CD4-positive, alpha-beta T cell treated with Interferon gamma for 1 hour (primary cell): ENCODE measurements around the gene CYB561D2.

Source experiments
- DNase-seq: peaks from one replicate; pipeline ENCODE4 v3.0.0-alpha.2; 2020

CYB561D2 gene

DNA sequence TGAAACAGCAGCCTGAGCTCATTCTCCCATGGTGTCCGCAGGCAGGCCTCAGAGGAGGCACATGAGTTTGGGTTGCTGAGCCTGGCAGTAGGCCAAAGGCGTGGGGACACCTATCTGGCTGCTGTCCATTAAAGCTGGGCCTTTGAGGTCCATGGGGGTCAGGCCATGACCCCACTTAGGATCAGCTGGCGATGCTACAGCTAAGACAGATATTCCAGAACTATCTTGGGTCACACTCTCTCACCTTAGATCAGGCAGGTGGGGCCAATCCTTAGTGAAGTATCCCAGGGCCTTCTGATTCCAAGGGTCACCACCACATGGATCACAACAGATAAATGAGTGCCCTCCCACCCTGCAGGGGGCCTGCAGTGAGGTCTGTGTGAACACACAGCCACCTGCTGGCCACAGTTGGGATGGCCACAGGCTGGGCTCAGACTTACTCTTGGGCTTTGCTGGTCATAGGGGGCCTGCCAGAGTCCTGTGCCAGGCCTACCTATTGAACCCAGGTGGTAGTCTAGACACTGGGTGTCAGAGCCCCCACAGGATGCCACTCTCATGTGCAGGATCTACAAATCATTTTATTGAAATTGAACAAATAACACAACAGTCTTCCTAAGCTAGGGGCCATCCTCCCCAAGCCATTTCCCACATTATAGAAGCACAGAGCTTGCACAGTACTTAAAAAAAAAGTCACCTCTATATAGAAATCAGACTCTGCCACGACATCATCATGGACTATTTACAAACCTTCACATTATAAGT, 26.1 kb upstream of the CYB561D2 start:
- peak; percentile 53 for DNase-seq

DNA sequence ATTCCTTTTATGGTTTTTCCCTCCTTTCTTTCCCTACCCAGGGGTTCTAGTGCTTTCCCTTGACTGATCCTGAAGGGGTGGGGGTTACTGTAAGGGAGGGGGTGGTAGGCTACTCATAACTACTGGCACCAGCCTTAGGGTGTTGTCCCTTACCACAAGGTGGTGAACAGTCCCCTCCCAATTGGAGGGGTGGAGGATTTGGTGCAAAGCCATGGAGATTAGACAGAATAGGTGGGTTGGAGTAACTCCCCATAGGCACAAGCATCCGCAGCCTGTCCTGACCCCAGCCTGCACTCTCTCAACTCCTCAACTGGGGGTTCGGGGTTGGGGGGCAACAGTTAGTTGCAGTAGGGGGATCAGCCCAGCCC, 25.6 kb upstream of the CYB561D2 start:
- no peak for DNase-seq

DNA sequence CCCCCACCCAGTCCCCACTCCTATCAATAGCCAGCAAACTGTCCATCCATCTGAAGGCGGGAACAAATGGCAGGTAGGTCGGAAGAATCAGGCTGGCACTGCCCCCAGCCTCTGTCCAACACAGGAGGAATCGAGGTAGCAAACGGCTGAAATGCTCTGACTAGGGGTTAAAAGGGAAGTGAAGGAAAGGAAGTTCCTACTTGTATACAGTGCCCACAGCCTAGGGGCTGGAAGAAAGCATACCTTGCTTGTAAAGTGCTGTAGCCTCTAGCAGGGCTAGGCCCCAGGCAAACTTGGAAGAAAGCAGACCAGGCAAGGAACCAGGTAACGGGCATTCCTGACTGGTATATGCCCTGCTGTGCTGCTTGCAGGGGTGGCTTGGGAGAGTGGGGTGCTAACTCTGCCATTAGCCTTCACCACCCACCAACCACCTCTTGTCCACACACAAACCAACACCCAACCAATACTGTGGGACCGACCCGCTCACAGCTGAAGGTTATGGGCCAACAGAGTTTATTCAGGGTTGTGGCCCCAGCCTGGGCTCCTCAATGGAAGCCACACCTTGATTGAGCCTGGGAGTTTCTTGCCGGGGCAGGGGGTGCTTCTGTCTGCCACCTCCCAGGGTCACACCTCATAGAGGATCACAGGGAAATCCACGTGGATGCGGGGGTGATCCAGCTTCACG, 25.0 kb upstream of the CYB561D2 start:
- no peak for DNase-seq

DNA sequence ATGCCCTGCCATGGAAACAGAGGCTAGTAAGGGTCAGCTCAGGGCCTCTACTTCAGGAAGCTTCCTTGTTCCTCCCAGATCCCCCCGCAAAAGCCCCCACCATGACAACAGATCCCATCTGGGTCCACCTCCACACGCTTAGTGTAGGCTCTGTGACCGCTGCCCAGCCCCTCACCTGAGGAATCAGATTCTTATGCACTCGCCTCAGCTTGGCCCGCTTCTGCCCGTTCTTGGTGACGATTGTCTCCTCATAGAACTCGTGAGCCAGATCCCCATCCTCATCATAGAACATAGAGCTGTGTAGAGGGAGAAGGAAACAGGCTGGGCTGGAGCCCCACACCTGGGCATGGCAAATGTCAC, 24.5 kb upstream of the CYB561D2 start:
- no peak for DNase-seq

DNA sequence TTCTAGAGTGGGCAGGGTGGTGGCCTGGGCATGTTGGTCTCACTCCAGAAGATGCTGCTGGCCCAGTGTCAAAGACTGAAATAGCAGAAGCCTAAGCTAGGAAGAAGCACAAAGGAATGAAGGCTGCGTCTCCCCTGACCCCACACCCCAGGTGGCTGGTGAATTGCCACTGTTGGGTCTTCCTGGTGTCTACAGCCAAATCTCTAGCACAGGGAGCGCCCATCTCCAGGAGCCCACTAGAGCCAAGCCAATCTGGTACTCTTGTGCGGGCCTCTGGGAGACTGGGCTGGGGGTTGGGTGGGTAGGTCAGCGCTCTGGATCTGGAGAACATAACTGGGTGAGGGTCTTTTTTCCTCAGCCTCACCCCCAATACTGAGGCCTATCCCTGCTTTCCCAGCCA, 23.5 kb upstream of the CYB561D2 start:
- no peak for DNase-seq

DNA sequence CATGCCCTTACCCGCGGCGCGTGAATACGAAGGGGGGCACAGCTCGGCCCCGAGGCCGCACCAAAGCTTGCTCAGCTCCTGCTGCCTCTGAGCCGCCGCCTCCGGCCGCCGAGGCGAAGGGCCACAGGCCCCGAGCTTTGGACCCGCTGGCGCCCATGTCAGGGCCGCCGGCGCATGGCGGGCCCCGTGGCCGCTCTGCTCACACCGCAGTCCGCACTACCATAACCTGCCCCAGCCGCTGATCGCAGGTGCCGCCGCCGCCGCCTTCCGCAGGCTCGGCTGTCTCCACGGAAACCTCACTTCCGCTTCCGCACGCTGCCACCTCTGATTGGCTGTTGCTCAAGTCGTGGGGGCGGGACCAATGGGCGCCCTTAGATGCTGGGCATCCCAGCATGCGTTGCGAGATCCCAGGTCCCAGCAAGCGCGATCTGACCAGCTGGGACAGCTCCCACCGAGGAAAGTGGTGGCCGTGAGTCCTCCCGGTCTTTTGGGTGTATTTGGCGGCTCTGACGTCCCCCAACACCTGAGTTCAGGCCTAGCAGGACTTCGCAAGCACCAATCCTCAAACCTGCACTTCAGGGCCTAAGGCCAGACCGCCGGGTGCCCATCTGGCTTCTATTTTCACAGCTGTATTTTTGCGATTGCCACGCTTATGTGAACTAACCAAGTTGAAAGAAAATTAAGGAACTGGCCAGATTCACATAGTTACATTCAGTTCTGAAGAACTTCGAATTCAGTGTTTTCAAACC, 22.5 kb upstream of the CYB561D2 start, which contains the start of gene TUSC2:
Gene TUSC2 (minus strand): TSS at position 281 of the 749 bp plus-strand sequence. CDS start 124 bp downstream, at position 157.
- DNase-seq = peak; percentile 94

DNA sequence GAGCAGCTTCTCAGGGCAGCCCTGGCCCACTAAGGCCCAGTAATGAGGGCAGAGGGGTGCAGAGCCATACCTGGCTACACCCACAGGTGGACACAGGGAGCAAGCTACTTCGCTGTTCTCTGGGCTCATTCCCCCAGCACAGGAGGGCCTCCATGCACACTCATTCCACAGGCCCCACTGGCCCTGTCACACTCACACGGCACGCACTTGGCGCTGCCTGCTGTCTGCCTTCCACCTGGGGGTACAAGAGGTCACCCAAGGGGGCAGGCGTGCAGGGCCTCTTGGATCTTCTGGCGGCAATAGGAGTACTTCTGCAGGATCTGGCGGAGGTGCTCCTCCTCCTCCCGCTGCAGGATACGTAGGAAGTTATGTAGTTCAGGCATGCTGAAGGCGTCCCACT, 20.3 kb upstream of the CYB561D2 start:
- no peak for DNase-seq

DNA sequence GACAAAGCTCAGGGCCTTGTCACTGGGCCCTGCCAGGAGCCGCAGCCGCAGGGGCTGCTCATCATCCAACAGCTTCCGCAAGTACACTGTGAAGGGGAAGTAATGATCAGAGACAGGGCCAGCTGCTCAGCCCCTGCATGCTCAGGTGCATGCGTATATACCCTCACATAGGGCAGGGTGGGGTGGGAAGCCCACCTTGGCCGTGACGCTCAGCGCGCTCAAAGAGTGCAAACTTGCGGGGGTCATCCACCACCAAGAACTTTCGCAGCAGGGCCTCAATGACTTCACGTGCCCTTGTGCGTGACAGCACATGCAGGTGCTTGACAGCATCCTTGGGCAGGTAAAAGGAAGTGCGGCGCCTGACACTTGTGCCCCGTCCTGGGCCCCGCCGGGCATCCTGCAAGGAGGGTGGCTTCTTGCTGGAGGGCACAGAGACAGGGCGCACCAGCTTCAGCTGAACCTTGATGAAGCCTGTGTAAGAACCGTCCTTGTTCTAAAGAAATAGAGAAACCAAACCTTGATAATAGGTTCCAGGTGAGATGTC, 19.2 kb upstream of the CYB561D2 start:
- DNase-seq = no peak

DNA sequence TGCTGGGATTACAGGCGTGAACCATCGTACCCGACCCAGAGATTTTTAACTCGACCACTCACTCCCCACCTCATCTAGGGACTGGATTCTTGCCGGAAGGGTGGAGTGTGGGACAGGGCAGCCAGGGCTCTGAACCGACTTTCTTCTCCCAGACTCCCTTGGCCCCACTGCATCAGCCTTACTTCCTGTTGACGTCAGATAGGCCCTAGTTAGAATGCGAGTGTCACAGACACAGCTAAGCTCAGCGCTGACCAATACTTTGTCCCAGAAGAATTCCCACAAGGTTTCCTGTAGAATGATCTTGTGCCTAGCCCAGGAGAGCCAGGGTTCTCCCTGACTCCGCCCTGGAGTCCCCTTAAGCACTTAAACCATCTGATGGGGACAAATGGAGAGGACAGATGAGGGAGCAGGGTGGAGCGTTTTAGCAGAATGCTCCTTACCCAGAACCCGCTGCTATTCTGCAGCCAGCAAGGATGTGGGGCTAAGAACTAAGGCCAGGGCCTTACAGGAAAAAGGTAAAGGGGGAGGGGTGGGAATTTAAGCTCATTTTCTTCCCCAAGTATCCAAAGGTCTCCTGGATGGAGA, 16.8 kb upstream of the CYB561D2 start:
- DNase-seq = no peak

DNA sequence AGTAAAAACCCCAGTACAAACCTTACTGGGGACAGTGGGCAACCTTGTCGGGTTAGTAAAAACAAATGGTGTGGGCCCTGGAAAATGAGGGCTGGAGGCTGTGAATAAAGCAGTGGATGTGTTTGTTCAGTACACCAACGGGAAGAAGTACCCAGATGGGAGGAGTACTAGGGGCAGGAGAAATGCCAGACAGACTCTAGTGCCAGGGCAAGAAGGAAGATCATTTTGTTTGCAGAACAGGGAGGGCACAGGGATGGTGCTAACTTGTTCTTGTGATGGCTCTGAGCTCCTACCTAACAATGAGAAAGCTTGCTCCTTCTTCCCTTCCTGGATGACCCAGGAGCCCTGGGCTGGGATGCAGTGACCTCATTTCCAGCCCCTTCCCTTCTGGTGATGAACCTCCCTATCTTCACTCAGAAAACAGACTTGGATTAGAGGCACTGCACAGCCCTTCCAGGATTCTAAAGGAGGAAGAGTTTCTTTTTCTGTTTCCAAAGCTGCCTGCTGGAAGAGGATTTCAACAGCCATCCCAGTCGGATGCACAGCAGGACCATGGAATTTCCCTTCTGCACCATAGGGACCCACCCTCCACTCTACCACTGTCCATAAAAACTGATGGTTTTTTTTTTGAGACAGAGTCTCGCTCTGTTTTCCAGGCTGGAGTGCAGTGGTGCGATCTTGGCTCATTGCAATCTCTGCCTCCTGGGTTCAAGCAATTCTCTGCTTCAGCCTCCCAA, 16.2 kb upstream of the CYB561D2 start:
- no peak for DNase-seq

DNA sequence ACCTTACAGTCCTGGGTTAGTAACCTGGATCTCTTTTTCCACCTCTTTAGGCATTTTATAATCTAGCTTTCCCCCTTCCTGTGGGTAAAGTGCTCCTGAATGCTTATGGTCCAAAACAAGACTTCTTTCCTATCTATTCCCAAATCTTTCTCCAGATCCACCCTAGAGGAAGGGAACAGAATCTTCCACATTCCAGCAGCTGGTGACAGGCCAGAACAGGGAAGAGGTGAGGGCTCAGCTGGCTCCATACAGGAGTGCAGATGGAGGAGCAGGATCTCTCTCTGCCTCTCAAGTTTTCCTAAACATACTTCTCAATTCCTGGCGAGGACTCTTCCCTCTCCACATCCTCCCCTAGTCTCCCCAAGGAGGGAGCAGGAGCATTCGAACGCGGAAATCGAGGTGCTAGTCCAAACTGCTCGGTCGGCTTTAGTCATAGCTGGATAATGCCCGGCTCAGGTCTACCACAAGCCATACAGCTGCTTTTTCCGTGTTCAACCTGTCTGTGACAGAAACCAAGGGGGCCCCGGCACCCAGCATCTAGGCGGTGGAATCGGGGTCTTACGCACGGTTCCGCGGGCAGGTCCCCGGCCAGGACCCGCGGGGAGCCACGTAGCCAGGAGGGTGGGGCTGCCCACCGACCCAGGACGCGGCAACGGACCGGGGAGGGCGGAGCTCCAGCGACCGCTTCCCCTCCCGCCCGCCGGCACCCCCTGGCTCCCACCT, 14.0 kb upstream of the CYB561D2 start:
- no peak for DNase-seq

DNA sequence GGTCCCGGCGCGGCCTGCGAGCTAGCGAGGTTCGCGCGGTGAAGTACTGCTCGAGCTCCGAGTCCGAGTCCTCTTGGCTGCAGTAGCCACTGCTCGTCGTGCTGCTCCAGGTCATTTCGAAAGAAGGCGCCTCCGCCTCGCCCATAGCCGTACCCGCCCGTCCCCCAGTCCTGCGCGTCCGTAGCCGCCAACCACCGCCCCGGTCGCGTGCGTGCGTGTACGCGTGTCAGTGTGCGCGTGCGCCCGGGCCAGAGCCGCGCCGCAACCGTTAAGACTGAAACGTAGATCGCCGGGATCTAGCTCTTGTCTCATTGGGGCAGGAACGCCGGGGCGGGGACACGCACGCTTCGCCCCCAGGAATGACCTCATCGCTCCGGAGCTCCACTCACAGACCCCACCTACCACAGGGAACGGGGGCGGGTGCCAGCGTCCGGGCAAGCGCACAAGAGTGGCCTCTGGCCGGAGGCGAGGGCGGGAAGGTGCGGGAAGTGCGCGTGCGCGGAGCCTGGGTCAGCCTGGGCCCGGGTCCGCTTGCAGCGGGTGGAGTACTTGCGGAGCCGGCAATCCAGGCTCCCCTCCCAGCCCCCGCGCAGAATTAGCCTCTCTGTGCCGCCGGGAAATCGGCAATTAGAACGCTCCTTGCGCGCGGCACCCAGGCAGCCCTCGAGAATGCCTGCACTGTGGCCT, 13.3 kb upstream of the CYB561D2 start:
- DNase-seq = peak; percentile 97

DNA sequence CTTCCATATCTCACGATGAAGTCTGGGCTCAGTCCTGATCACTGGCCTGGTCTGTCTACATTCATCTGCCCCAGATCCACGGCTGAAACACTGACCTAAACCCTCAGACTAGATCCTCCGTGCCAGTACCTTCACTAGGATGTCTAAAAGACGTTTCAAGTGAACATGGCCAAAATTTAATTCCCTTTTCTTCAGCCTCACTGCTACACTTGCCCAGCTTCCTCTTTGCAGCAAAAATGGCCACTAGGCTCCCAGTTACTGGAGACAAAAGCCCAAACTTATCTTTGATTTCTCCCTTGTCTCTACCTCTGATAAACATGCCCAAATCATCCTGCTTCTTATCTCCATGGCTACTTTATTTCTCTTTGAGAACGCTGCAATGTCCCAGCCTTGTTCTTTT, 11.7 kb upstream of the CYB561D2 start:
- no peak for DNase-seq

DNA sequence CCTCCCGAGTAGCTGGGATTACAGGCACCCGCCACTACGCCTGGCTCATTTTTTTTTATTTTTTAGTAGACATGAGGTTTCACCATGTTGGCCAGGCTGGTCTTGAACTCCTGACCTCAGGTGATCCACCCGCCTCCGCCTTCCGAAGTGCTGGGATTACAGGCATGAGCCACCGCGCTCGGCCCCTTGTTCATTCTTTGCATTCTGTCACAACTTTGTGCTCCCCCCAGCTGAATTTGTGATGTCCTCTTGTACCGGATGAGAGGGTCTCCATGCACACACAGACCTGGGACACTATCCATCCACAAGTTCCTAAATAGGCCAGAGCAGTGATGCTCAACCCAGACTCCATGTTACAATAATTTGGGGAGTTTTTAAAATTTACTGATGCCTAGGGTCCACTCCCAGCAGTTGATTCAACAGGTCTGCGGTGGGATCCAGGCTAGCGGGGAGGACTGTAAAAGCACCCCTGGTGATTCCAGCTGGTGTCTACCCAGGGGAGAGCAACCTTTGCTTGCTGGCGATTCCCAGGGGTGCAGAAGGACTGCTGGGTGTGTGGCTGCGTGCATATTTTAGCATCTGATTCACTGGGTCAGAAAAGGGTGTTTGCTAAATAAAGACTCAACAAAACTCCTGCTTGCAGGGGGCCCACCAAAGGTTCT, 11.0 kb upstream of the CYB561D2 start:
- DNase-seq = no peak

DNA sequence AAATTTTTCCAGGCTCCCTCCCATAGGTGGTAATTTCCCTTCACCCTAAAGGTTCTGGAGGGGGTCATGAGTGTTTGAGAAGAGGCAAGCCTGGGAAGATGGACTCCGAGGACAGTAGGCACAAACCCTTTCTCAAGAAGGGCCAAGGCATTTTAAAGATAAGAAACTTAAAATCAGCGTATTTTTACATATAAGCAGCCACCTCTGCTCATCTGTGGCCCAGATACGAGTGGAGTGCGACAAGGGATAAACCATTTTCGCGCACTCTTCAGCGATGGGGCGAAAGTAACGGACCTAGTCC, 10.6 kb upstream of the CYB561D2 start:
- DNase-seq = no peak

DNA sequence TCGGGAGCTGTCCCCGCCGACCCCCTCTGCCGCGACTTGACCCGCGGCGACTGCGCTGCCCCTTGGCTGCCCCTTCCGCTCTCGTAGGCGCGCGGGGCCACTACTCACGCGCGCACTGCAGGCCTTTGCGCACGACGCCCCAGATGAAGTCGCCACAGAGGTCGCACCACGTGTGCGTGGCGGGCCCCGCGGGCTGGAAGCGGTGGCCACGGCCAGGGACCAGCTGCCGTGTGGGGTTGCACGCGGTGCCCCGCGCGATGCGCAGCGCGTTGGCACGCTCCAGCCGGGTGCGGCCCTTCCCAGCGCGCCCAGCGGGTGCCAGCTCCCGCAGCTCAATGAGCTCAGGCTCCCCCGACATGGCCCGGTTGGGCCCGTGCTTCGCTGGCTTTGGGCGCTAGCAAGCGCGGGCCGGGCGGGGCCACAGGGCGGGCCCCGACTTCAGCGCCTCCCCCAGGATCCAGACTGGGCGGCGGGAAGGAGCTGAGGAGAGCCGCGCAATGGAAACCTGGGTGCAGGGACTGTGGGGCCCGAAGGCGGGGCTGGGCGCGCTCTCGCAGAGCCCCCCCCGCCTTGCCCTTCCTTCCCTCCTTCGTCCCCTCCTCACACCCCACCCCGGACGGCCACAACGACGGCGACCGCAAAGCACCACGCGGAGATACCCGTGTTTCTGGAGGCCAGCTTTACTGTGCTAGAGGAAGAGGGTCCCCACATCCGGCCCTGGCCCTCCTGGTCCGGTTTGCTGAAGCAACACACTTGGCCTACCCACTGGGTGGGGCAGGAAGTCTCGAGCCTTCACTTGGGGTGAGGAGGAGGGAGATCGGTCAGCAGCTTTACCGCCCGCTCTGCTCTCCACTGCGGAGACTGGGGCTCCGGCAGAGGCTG, 10.0 kb upstream of the CYB561D2 start, which contains the start of gene RASSF1:
Gene RASSF1 (minus strand): TSS at position 389 of the 882 bp plus-strand sequence. CDS start 31 bp downstream, at position 358.
- peak; percentile 70 for DNase-seq

DNA sequence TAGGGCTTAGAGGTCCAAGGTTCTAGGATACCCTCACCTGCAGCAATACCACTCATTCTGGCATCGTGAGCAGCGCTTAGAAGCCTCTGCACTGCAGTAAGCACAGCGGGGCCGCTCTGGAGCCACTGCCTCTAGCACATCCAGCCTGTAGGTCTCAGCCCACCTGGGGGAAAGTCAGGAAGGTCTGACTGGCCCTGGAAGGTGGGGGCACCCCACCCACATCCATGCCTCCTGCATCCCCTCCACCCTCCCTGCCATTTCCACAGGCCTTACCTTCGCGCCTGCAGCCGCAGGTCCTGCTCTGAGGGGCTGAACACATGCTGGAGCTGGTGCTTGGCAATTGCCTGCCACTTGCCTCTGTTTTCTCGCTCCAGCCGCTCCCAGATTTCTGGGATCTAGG, 9.1 kb upstream of the CYB561D2 start:
- DNase-seq = no peak

DNA sequence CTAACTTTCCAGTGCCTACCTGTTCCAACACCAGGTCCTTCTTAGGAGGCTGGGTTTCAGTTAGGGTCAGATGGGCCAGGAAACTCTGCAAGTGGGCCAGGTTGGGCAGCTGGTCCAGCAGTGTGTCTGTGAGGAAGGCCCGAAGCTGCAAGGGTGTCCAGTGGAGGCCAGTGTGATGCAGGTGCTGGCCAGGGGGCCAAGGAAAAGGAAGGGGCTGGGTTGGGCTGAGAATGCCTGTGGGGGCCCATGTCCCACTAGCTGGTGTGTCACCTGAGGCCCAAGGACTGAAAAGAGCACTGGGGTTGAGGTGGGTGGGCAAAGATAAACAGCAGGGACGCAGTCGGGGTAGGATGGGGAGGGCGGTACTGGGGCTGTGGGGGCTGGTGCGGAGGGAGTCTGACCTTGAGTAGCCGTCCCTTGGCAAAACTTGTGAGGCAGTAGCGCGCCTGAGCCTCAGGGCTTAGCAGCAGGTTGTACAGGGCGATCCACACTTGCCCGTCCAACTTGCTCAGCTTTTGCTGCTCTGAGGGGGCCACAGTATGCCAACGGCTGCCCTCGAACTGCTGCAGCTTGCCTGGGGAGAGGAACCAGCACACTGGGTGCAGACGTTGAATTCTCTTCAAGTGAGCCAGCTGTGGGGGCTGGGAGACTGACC, 8.5 kb upstream of the CYB561D2 start:
- DNase-seq = no peak
